Esophagus squamous epithelium (tissue), 5 donors: ENCODE data around the gene MYH10. TPM values are rescaled to one million over a fixed set of nuclear protein-coding genes. Genes with fewer than 3 reads are reported as not detected.

Experiments used
- DNase-seq: peaks from one replicate; lab custom pipeline; 2025; lab: John Stamatoyannopoulos, UW
- H3K27ac ChIP-seq, 4 donors: fragments of 200-600 bp; sonication (generic); one replicate each; pipeline ENCODE4 v1.5.1; 2016 to 2019; ENCODE audit warnings: mild to moderate bottlenecking in 1 of 4
- H3K27me3 ChIP-seq, 4 donors: fragments of 200-600 bp; sonication (generic); 1 replicate in 3 of 4; 2 replicates in 1 of 4; pipeline versions ENCODE4 v1.5.1 to v1.6.0; 2017 to 2021; ENCODE audit warnings: antibody characterized with exemption in 1 of 4
- H3K36me3 ChIP-seq, 3 donors: fragments of 200-600 bp; sonication (generic); one replicate each; pipeline ENCODE4 v1.5.1; 2016 to 2019
- H3K4me1 ChIP-seq, 3 donors: fragments of 200-600 bp; sonication (generic); one replicate each; pipeline ENCODE4 v1.5.1; 2017 to 2019
- H3K4me3 ChIP-seq, 4 donors: fragments of 200-600 bp; sonication (generic); 1 replicate in 3 of 4; 2 replicates in 1 of 4; pipeline ENCODE4 v1.5.1; 2016 to 2019; ENCODE audit warnings: mild to moderate bottlenecking in 2 of 4, moderate library complexity in 1 of 4
- H3K9me3 ChIP-seq, 3 donors: fragments of 200-600 bp; sonication (generic); one replicate each; pipeline ENCODE4 v1.5.1; 2016 to 2019
- POLR2A ChIP-seq, 4 donors: fragments of 450-650 bp; IDR thresholded peaks; one replicate each; pipeline ENCODE4 v1.6.1; 2017; ENCODE audit warnings: antibody characterized with exemption in 4 of 4, mild to moderate bottlenecking in 4 of 4, moderate library complexity in 3 of 4
- WGBS, 2 donors: methylation state at CpG; one replicate each; pipeline ENCODE4 v1.1.5; 2018; 5-methylcytosine and 5-hydroxymethylcytosine counted together
- intact Hi-C: fragments of 100-400 bp; cut with DNase I; formaldehyde crosslinking; loops from one replicate; pipeline ENCODE4 v1.15.0; 2022
- total RNA-seq, 4 donors: library from RNA; depleted of rRNA; stranded (reverse); fragments of >200 nt; gene quantifications; one replicate each; pipeline ENCODE4 v1.1.0, GENCODE V29; 2016
- TF ChIP-seq, protein P1 (sequence below), 6 experiments: fragments of 450-650 bp in 4 of 6; fragments of 200-600 bp in 2 of 6; sonication (generic) in 2 of 6; IDR thresholded peaks; one replicate each; pipeline ENCODE4 v1.5.1; 2016 to 2019; ENCODE audit warnings: antibody characterized with exemption in 6 of 6, mild to moderate bottlenecking in 4 of 6, moderate library complexity in 4 of 6
- donor health status: DM: yes; HTN: yes; CAD: no.

Gene MYH10
- total RNA-seq, 4 donors from 2014 or later, result 5.8 to 25.6 (median 14.7) TPM

GRCh38 chr17:8477715-8478441 lies 152.6 kb downstream of the MYH10 start:
- DNase-seq, result no peak
- Histone ChIP-seq H3K4me3 (no peak overlapping the region), H3K36me3 (peaks cover 19 to 100% (median 37%) of the 10 kb centered on the region in 3 donors), H3K27me3 (no peaks in the 10 kb centered on the region), H3K4me1 (peaks cover 0 to 21% (median 5%) of the 10 kb centered on the region in 3 donors), H3K9me3 (no peaks in the 10 kb centered on the region), H3K27ac (no peak overlapping the region)
- TF ChIP-seq, protein P1, sequence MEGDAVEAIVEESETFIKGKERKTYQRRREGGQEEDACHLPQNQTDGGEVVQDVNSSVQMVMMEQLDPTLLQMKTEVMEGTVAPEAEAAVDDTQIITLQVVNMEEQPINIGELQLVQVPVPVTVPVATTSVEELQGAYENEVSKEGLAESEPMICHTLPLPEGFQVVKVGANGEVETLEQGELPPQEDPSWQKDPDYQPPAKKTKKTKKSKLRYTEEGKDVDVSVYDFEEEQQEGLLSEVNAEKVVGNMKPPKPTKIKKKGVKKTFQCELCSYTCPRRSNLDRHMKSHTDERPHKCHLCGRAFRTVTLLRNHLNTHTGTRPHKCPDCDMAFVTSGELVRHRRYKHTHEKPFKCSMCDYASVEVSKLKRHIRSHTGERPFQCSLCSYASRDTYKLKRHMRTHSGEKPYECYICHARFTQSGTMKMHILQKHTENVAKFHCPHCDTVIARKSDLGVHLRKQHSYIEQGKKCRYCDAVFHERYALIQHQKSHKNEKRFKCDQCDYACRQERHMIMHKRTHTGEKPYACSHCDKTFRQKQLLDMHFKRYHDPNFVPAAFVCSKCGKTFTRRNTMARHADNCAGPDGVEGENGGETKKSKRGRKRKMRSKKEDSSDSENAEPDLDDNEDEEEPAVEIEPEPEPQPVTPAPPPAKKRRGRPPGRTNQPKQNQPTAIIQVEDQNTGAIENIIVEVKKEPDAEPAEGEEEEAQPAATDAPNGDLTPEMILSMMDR (IDR thresholded peaks at IDR 0.05), result no peak
- no peak for TF ChIP-seq POLR2A (IDR thresholded peaks at IDR 0.05)
- 92 to 98% methylated on average over 19 to 21 of the region's 22 CpGs for WGBS, 2 donors
- intact Hi-C loops, result no loop called here

- no peak for DNase-seq
- intact Hi-C loops, result no loop called here
- Histone ChIP-seq H3K27me3 (no peaks in the 10 kb centered on the region), H3K9me3 (no peaks in the 10 kb centered on the region), H3K36me3 (peaks cover 19 to 100% (median 38%) of the 10 kb centered on the region in 3 donors), H3K27ac (no peak overlapping the region), H3K4me3 (no peak overlapping the region), H3K4me1 (peaks cover 0 to 21% (median 5%) of the 10 kb centered on the region in 3 donors)
- 81 to 86% methylated on average over 6 to 8 of the region's 8 CpGs for WGBS, 2 donors
- no peak for TF ChIP-seq POLR2A (IDR thresholded peaks at IDR 0.05)
- TF ChIP-seq, protein P1 (IDR thresholded peaks at IDR 0.05), result no peak
Measured at GRCh38 chr17:8477171-8477570, 153.4 kb downstream of the MYH10 start.

GRCh38 chr17:8476741-8477140 lies 153.8 kb downstream of the MYH10 start:
- TF ChIP-seq POLR2A (IDR thresholded peaks at IDR 0.05), result no peak
- TF ChIP-seq, protein P1 (IDR thresholded peaks at IDR 0.05), result no peak
- Histone ChIP-seq H3K9me3 (no peaks in the 10 kb centered on the region), H3K4me1 (peaks cover 0 to 21% (median 5%) of the 10 kb centered on the region in 3 donors), H3K27me3 (no peaks in the 10 kb centered on the region), H3K36me3 (peaks cover 19 to 100% (median 42%) of the 10 kb centered on the region in 3 donors), H3K4me3 (no peak overlapping the region), H3K27ac (no peak overlapping the region)
- WGBS, 2 donors, result 89 to 92% methylated on average over 15 to 20 of the region's 22 CpGs
- intact Hi-C loops, result no loop called here
- DNase-seq, result no peak

DNA sequence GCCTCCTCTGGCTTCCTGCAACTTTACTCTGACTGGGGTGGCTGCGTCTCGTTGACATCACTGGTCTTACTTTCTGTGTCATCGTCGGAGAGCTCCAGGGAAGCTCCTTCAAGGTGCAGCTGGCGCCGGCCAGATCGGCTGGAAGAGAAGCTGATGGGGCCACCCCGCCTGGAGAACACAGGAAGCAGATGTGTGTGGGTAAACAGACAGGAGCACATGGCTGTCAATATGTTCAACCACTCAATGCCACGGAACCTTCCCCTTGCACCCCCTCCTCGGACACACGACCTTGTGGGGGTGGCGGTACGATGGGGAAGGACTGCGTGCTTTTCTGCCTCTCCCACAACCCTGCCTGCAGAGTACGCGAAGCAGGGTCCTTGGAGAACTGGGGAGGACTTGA lies 154.7 kb downstream of the MYH10 start:
- 88 to 90% methylated on average over 2 to 11 of the region's 16 CpGs for whole genome bisulfite sequencing, 2 donors
- DNase-seq, result no peak
- peaks cover 0 to 27% (median 5%) of the 10 kb centered on the region in 3 donors for H3K4me1 ChIP-seq
- H3K36me3 ChIP-seq, result peaks cover 19 to 100% (median 44%) of the 10 kb centered on the region in 3 donors
- TF ChIP-seq, protein P1 (IDR thresholded peaks at IDR 0.05), result no peak
- TF ChIP-seq POLR2A (IDR thresholded peaks at IDR 0.05), result no peak
- intact Hi-C loops, result no loop called here
- H3K9me3 ChIP-seq, result no peaks in the 10 kb centered on the region
- H3K27me3 ChIP-seq, result no peaks in the 10 kb centered on the region
- H3K4me3 ChIP-seq, result no peak overlapping the region
- H3K27ac ChIP-seq, result no peak overlapping the region

- Histone ChIP-seq H3K4me1 (peaks cover 0 to 28% (median 7%) of the 10 kb centered on the region in 3 donors), H3K9me3 (no peaks in the 10 kb centered on the region), H3K27ac (no peak overlapping the region), H3K36me3 (peaks cover 19 to 100% (median 44%) of the 10 kb centered on the region in 3 donors), H3K27me3 (no peaks in the 10 kb centered on the region), H3K4me3 (no peak overlapping the region)
- intact Hi-C loops, result no loop called here
- TF ChIP-seq POLR2A (IDR thresholded peaks at IDR 0.05), result no peak
- TF ChIP-seq, protein P1 (IDR thresholded peaks at IDR 0.05), result no peak
- no peak for DNase-seq
- 94 to 97% methylated on average over 8 to 9 of the region's 9 CpGs for WGBS, 2 donors
Measured at GRCh38 chr17:8475227-8475626, 155.3 kb downstream of the MYH10 start.
